K562 (cell line): Measurements from ENCODE around the gene IGF2. TPM values are rescaled to one million over a fixed set of nuclear protein-coding genes. Genes with fewer than 3 reads are reported as not detected.

Experiments used
- ADNP ChIP-seq: fragments of 200-800 bp; sonication (Bioruptor generic); IDR thresholded peaks from 2 replicates; pipeline ENCODE4 v1.6.1; 2016; ENCODE audit warnings: missing genetic modification characterization, missing compliant biosample characterization
- CSDE1 ChIP-seq, 2 experiments: fragments of 450-650 bp; IDR thresholded peaks; 2 replicates each; pipeline ENCODE4 v1.6.1; 2016; ENCODE audit warnings: mild to moderate bottlenecking in 1 of 2
- HEY1 ChIP-seq: fragments of 250-450 bp; sonication (Bioruptor Pico); IDR thresholded peaks from 2 replicates; pipeline ENCODE4 v1.5.0; 2020; ENCODE audit warnings: mild to moderate bottlenecking, moderate library complexity, borderline replicate concordance
- KLF13 ChIP-seq: fragments of 450-650 bp; IDR thresholded peaks from 2 replicates; pipeline ENCODE4 v1.6.1; 2016; ENCODE audit warnings: missing genetic modification characterization, low read depth, mild to moderate bottlenecking, missing compliant biosample characterization, moderate library complexity, borderline replicate concordance
- NFIX ChIP-seq: fragments of 250-450 bp; sonication (Bioruptor Pico); IDR thresholded peaks from 2 replicates; pipeline ENCODE4 v1.4.0; 2020; ENCODE audit warnings: low read depth, mild to moderate bottlenecking, moderate library complexity
- PHF21A ChIP-seq: fragments of 450-650 bp; IDR thresholded peaks from 2 replicates; pipeline ENCODE4 v1.6.1; 2017; ENCODE audit warnings: low read depth, borderline replicate concordance
- RFX7 ChIP-seq: fragments of 250-450 bp; sonication (Bioruptor Pico); IDR thresholded peaks from 2 replicates; pipeline ENCODE4 v1.5.1; 2021; ENCODE audit warnings: mild to moderate bottlenecking
- TOE1 ChIP-seq, 2 experiments: fragments of 450-650 bp in 1 of 2; sonication (generic) in 1 of 2; formaldehyde crosslinking in 1 of 2; IDR thresholded peaks; 2 replicates each; pipeline versions ENCODE4 v1.7.1 to v1.8.0; 2016 to 2022; ENCODE audit warnings: borderline replicate concordance in 2 of 2, mild to moderate bottlenecking in 2 of 2, antibody characterized with exemption in 1 of 2, inconsistent platforms in 1 of 2, low read depth in 1 of 2, missing genetic modification reagents in 1 of 2, moderate library complexity in 1 of 2
- ZNF175 ChIP-seq: fragments of 200-800 bp; sonication (Bioruptor generic); IDR thresholded peaks from 2 replicates; pipeline ENCODE4 v1.6.1; 2016; ENCODE audit warnings: low read depth, mild to moderate bottlenecking, missing genetic modification characterization, missing compliant biosample characterization
- ZNF395 ChIP-seq: fragments of 200-800 bp; sonication (Bioruptor generic); IDR thresholded peaks from 2 replicates; pipeline ENCODE4 v1.6.1; 2017; ENCODE audit warnings: missing genetic modification characterization, missing compliant biosample characterization
- ZNF398 ChIP-seq: fragments of 250-450 bp; sonication (Bioruptor Pico); IDR thresholded peaks from 2 replicates; pipeline ENCODE4 v1.8.0; 2021; ENCODE audit warnings: moderate library complexity, mild to moderate bottlenecking, inconsistent platforms
- ZSCAN32 ChIP-seq: fragments of 450-650 bp; formaldehyde crosslinking; IDR thresholded peaks from 2 replicates; pipeline ENCODE4 v1.4.0; 2020; ENCODE audit warnings: mild to moderate bottlenecking, moderate library complexity
- polyA plus RNA-seq, 8 experiments: library from polyadenylated mRNA; depleted of rRNA in 4 of 8; stranded (reverse) in 5 of 8; unstranded in 3 of 8; fragments of >200 nt; fragmentation: Nextera tagmentation in 2 of 8; fragmentation: Illumina TruSeq in 1 of 8; extraction: Ambion mirVana in 2 of 8; extraction: Trizol in 1 of 8; gene quantifications; 2 replicates each; pipeline versions ENCODE4 v1.2.1 to v1.2.3, GENCODE V29; 2011 to 2014; ENCODE audit warnings: inconsistent platforms in 1 of 8, missing spikeins in 1 of 8
- total RNA-seq, 7 experiments: library from RNA; depleted of rRNA in 6 of 7; stranded (reverse); fragments of >200 nt in 6 of 7; fragmentation: Illumina TruSeq in 2 of 7; extraction: Trizol in 2 of 7; gene quantifications; 2 replicates each; pipeline versions ENCODE4 v1.2.1 to v1.2.3, GENCODE V29; 2011 to 2021; ENCODE audit warnings: low replicate concordance in 1 of 7

Gene IGF2
- total and polyA plus RNA-seq, 9 of the 15 experiments (the other 6 are each of a cell fraction or from before 2014, with no cell fraction given), result 0.16 TPM; not detected in 8

- no peak for TF ChIP-seq ZNF398 (CRISPR knock-in tag)
- no peak for TF ChIP-seq ZSCAN32 (CRISPR knock-in tag)
- TF ChIP-seq ADNP (tag), result no peak
- no peak for TF ChIP-seq TOE1 (IDR thresholded peaks at IDR 0.05; ENCODE audit: borderline replicate concordance)
- no peak for TF ChIP-seq TOE1 (CRISPR knock-in tag; IDR thresholded peaks at IDR 0.05; ENCODE audit: borderline replicate concordance, low read depth)
- TF ChIP-seq CSDE1 (IDR thresholded peaks at IDR 0.05), result no peak
- TF ChIP-seq ZNF395, result no peak
- TF ChIP-seq RFX7 (CRISPR knock-in tag), result no peak
- TF ChIP-seq HEY1 (CRISPR knock-in tag), result no peak
- TF ChIP-seq PHF21A, result no peak
- no peak for TF ChIP-seq ZNF175
- no peak for TF ChIP-seq NFIX
- TF ChIP-seq KLF13, result no peak
Measured at GRCh38 chr11:2138068-2138430, 1.1 kb downstream of the IGF2 start (continued).
